A549 (cell line): ENCODE data around the gene HS3ST4. TPM values are rescaled to one million over a fixed set of nuclear protein-coding genes. Genes with fewer than 3 reads are reported as not detected.

ENCODE experiments used
- ATAC-seq, 2 experiments: fragments of 200-7000 bp in 1 of 2; fragments of >200 bp in 1 of 2; cut with Nextera tagmentation in 1 of 2; cut with Tn5 transposase in 1 of 2; 3 replicates each; pipeline versions ENCODE4 v1.8.0 to v1.9.1; 2018 to 2020; ENCODE audit warnings: mild to moderate bottlenecking in 1 of 2, moderate library complexity in 1 of 2
- CTCF ChIA-PET: fragments of 300-600 bp; sonication (Branson Sonifier 250); formaldehyde crosslinking; extraction: SDS; loops from one replicate; lab custom pipeline; 2021; ENCODE audit warnings: antibody characterized with exemption, inconsistent platforms; lab: Yijun Ruan, JAX
- POLR2A ChIA-PET: fragments of 350-600 bp; formaldehyde crosslinking; extraction: SDS; loops from one replicate; lab custom pipeline; 2021; ENCODE audit warnings: antibody characterized with exemption, inconsistent platforms; lab: Yijun Ruan, JAX
- DNase-seq, 2 experiments: peaks; one replicate each; pipeline versions ENCODE4 v3.0.0 to v3.0.0-alpha.2; 2011 to 2016; ENCODE audit warnings: low read depth in 1 of 2, low spot score in 1 of 2
- FAIRE-seq: peaks from 2 replicates; lab custom pipeline; 2011; peaks lifted over from hg19 to GRCh38; lab: Jason Lieb, UNC
- H3K27ac ChIP-seq, 2 experiments: fragments of >200 bp; sonication (Bioruptor Twin); formaldehyde crosslinking; 3 replicates each; pipeline ENCODE4 v1.5.1; 2016 to 2017
- H3K4me1 ChIP-seq: fragments of >200 bp; sonication (Bioruptor Twin); formaldehyde crosslinking; 3 replicates; pipeline ENCODE4 v1.6.1; 2016
- H3K4me2 ChIP-seq: fragments of >200 bp; sonication (Bioruptor Twin); formaldehyde crosslinking; 3 replicates; pipeline ENCODE4 v1.6.1; 2016
- H3K4me3 ChIP-seq: fragments of >200 bp; sonication (Bioruptor Twin); formaldehyde crosslinking; 3 replicates; pipeline ENCODE4 v1.5.1; 2016
- H3K9me3 ChIP-seq: fragments of >200 bp; sonication (Bioruptor Twin); formaldehyde crosslinking; 3 replicates; pipeline ENCODE4 v1.6.1; 2016
- ATOH8 ChIP-seq: fragments of 250-450 bp; sonication (Bioruptor Pico); IDR thresholded peaks from 2 replicates; pipeline ENCODE4 v1.5.0; 2020; ENCODE audit warnings: low read depth, mild to moderate bottlenecking, moderate library complexity
- CBX2 ChIP-seq: fragments of 200-600 bp; sonication (generic); IDR thresholded peaks from 2 replicates; pipeline ENCODE4 v1.6.1; 2016; ENCODE audit warnings: low read depth, mild to moderate bottlenecking, borderline replicate concordance
- CHD2 ChIP-seq: fragments of 150-350 bp; IDR thresholded peaks from 2 replicates; pipeline ENCODE4 v1.6.1; 2014; ENCODE audit warnings: low read length; ENCODE audit not compliant: partially characterized antibody
- EHMT2 ChIP-seq: fragments of 200-600 bp; sonication (generic); IDR thresholded peaks from 2 replicates; pipeline ENCODE4 v1.6.1; 2016; ENCODE audit warnings: antibody characterized with exemption, low read depth, mild to moderate bottlenecking, moderate library complexity
- ESRRA ChIP-seq: fragments of 150-350 bp; IDR thresholded peaks from 2 replicates; pipeline ENCODE4 v1.6.1; 2014; ENCODE audit warnings: mild to moderate bottlenecking, low read length, borderline replicate concordance
- FOSB ChIP-seq: fragments of 250-450 bp; sonication (Bioruptor Pico); IDR thresholded peaks from 2 replicates; pipeline ENCODE4 v1.5.0; 2020; ENCODE audit warnings: mild to moderate bottlenecking, moderate library complexity
- FOSL2 ChIP-seq, 2 experiments: fragments of 450-650 bp in 1 of 2; fragments of >200 bp in 1 of 2; sonication (Bioruptor Twin) in 1 of 2; formaldehyde crosslinking; IDR thresholded peaks; 2 replicates each; pipeline versions ENCODE4 v1.5.0 to v1.6.1; 2016 to 2020; ENCODE audit warnings: mild to moderate bottlenecking in 1 of 2, moderate library complexity in 1 of 2
- FOXS1 ChIP-seq: fragments of 250-450 bp; sonication (Bioruptor Pico); IDR thresholded peaks from 2 replicates; pipeline ENCODE4 v1.5.0; 2020; ENCODE audit warnings: mild to moderate bottlenecking, moderate library complexity
- HDAC2 ChIP-seq: fragments of 200-600 bp; sonication (generic); IDR thresholded peaks from 2 replicates; pipeline ENCODE4 v1.6.1; 2016
- HEYL ChIP-seq: fragments of 250-450 bp; sonication (Bioruptor Pico); IDR thresholded peaks from 2 replicates; pipeline ENCODE4 v1.8.0; 2021; ENCODE audit warnings: mild to moderate bottlenecking, moderate library complexity
- HMGXB4 ChIP-seq: fragments of 250-450 bp; sonication (Bioruptor Pico); IDR thresholded peaks from 2 replicates; pipeline ENCODE4 v1.5.0; 2021; ENCODE audit warnings: mild to moderate bottlenecking, moderate library complexity, borderline replicate concordance
- HOXA7 ChIP-seq: fragments of 250-450 bp; sonication (Bioruptor Pico); IDR thresholded peaks from 2 replicates; pipeline ENCODE4 v1.5.0; 2020; ENCODE audit warnings: mild to moderate bottlenecking, moderate library complexity
- HOXB13 ChIP-seq: fragments of 250-450 bp; sonication (Bioruptor Pico); IDR thresholded peaks from 2 replicates; pipeline ENCODE4 v1.5.0; 2020; ENCODE audit warnings: low read depth, mild to moderate bottlenecking, moderate library complexity
- JUN ChIP-seq, 2 experiments: fragments of >200 bp; sonication (Bioruptor Twin); formaldehyde crosslinking; IDR thresholded peaks; 2 replicates in 1 of 2; 3 replicates in 1 of 2; pipeline ENCODE4 v1.6.1; 2016 to 2017
- JUNB ChIP-seq: fragments of >200 bp; sonication (Bioruptor Twin); formaldehyde crosslinking; IDR thresholded peaks from 2 replicates; pipeline ENCODE4 v1.6.1; 2016
- KDM1A ChIP-seq: fragments of 200-600 bp; sonication (generic); IDR thresholded peaks from 2 replicates; pipeline ENCODE4 v1.6.1; 2016; ENCODE audit warnings: low read depth, mild to moderate bottlenecking
- KDM5A ChIP-seq: fragments of 200-600 bp; sonication (generic); IDR thresholded peaks from 2 replicates; pipeline ENCODE4 v1.6.1; 2016; ENCODE audit warnings: antibody characterized with exemption, mild to moderate bottlenecking
- MAFK ChIP-seq: fragments of 450-650 bp; IDR thresholded peaks from 2 replicates; pipeline ENCODE4 v1.6.1; 2014; ENCODE audit not compliant: partially characterized antibody
- MAZ ChIP-seq: fragments of 150-350 bp; IDR thresholded peaks from 2 replicates; pipeline ENCODE4 v1.6.1; 2014; ENCODE audit warnings: antibody characterized with exemption, low read depth, low read length, borderline replicate concordance
- MYC ChIP-seq: IDR thresholded peaks from 2 replicates; pipeline ENCODE4 v1.6.1; 2012; ENCODE audit warnings: mild to moderate bottlenecking, inconsistent platforms, low read length, improper control_type of control experiment, borderline replicate concordance
- NPAS2 ChIP-seq: fragments of 250-450 bp; sonication (Bioruptor Pico); IDR thresholded peaks from 2 replicates; pipeline ENCODE4 v1.8.0; 2022; ENCODE audit warnings: mild to moderate bottlenecking, moderate library complexity, borderline replicate concordance
- PBX3 ChIP-seq: IDR thresholded peaks from 2 replicates; pipeline ENCODE4 v1.6.1; 2012
- RAD21 ChIP-seq, 2 experiments: fragments of >200 bp in 1 of 2; sonication (Bioruptor Twin) in 1 of 2; formaldehyde crosslinking in 1 of 2; IDR thresholded peaks in 1 of 2; conservative IDR thresholded peaks in 1 of 2; 2 replicates in 1 of 2; 3 replicates in 1 of 2; pipeline ENCODE4 v1.6.1; 2012 to 2018; ENCODE audit warnings: inconsistent platforms in 1 of 2
- RARB ChIP-seq: fragments of 250-450 bp; sonication (Bioruptor Pico); IDR thresholded peaks from 2 replicates; pipeline ENCODE4 v1.8.0; 2021; ENCODE audit warnings: mild to moderate bottlenecking, moderate library complexity
- RCOR1 ChIP-seq: fragments of 150-350 bp; IDR thresholded peaks from 2 replicates; pipeline ENCODE4 v1.6.1; 2014; ENCODE audit warnings: antibody characterized with exemption, low read length, low read depth
- RFX5 ChIP-seq: fragments of 450-650 bp; IDR thresholded peaks from 2 replicates; pipeline ENCODE4 v1.7.1; 2014; ENCODE audit warnings: antibody characterized with exemption, mild to moderate bottlenecking, moderate library complexity
- RNF2 ChIP-seq: fragments of 200-600 bp; sonication (generic); IDR thresholded peaks from 2 replicates; pipeline ENCODE4 v1.6.1; 2016; ENCODE audit warnings: low read depth, mild to moderate bottlenecking, antibody characterized with exemption, moderate library complexity, borderline replicate concordance
- SMC3 ChIP-seq: fragments of >200 bp; sonication (Bioruptor Twin); formaldehyde crosslinking; IDR thresholded peaks from 3 replicates; pipeline ENCODE4 v1.6.1; 2018; ENCODE audit warnings: inconsistent platforms
- SREBF2 ChIP-seq: fragments of 450-650 bp; IDR thresholded peaks from 2 replicates; pipeline ENCODE4 v1.6.1; 2014; ENCODE audit warnings: mild to moderate bottlenecking, moderate library complexity
- ZFP36 ChIP-seq: fragments of 450-650 bp; IDR thresholded peaks from 2 replicates; pipeline ENCODE4 v1.6.1; 2014; ENCODE audit warnings: borderline replicate concordance; ENCODE audit not compliant: partially characterized antibody
- ZNF302 ChIP-seq: fragments of 250-450 bp; sonication (Bioruptor Pico); IDR thresholded peaks from 2 replicates; pipeline ENCODE4 v1.9.0; 2021; ENCODE audit warnings: inconsistent platforms, mild to moderate bottlenecking, moderate library complexity
- WGBS: methylation state at CpG from one replicate; pipeline ENCODE4 v1.1.6; 2017; ENCODE audit errors: missing lambda C conversion rate; 5-methylcytosine and 5-hydroxymethylcytosine counted together
- polyA plus RNA-seq, 4 experiments: library from polyadenylated mRNA; depleted of rRNA in 3 of 4; stranded (reverse); fragments of >200 nt; fragmentation: RNase III in 1 of 4; extraction: RNeasy Plus Mini Kit Qiagen cat#74134 plus additional on column Dnase treatment in 1 of 4; gene quantifications; 2 replicates in 3 of 4; 3 replicates in 1 of 4; pipeline ENCODE4 v1.2.3, GENCODE V29; 2011 to 2017
- TF ChIP-seq, protein P1 (sequence below): fragments of 450-650 bp; IDR thresholded peaks from 2 replicates; pipeline ENCODE4 v1.6.1; 2014; ENCODE audit warnings: antibody characterized with exemption

Gene HS3ST4
- polyA plus RNA-seq, 2 of the 4 experiments (the other 2 are of a cell fraction): not detected

DNA sequence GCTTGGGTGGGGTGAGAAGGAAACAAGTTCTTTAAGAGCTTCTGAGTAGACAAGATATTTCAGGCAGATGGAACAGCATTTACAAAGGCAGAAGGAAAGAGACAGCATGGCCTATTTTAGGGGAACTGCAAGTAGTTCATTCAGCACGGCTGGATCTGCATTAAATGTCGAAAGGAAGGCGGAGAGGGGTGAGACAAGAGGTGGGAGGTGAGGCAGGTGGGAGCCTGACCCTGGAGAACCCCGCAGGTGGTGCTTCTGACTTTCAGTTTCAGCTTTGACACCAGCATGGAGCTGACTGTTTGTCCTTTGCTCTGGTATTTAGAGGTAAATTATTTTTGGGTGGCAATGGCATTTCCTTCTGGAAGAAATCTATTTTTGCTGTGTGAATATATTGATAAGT lies 194.8 kb downstream of the HS3ST4 start:
- ATAC-seq (no peak), DNase-seq (no peak), FAIRE-seq (no peak)
- POLR2A ChIA-PET: no interaction called here
- Histone ChIP-seq H3K4me2 (no peak overlapping the region), H3K4me3 (no peak overlapping the region), H3K4me1 (no peaks in the 10 kb centered on the region), H3K27ac (no peak overlapping the region), H3K9me3 (no peaks in the 10 kb centered on the region)
- CTCF ChIA-PET: interaction anchor here (0.9 kb wide), 2 partner anchors 9 to 21 kb away, joined by 3 read pairs; no protein-coding TSS in a partner anchor
- TF ChIP-seq SMC3 (no peak), HEYL (CRISPR knock-in tag) (no peak), ESRRA (no peak), HMGXB4 (CRISPR knock-in tag) (no peak), RARB (no peak), MAZ (no peak), FOSB (no peak), JUN (IDR thresholded peaks at IDR 0.05) (no peak), CBX2 (no peak), HDAC2 (no peak), KDM5A (no peak), PBX3 (no peak), SREBF2 (no peak), JUNB (no peak), RFX5 (no peak), RNF2 (no peak), MAFK (no peak), MYC (no peak), RAD21 (conservative IDR thresholded peaks at IDR 0.05 in 1 of 2, IDR thresholded peaks at IDR 0.05 in 1 of 2) (no peak), FOSL2 (IDR thresholded peaks at IDR 0.05) (no peak), FOSL2 (CRISPR knock-in tag; IDR thresholded peaks at IDR 0.05) (no peak)
- 1% methylated on average over 4 of the region's 4 CpGs for WGBS

- Histone ChIP-seq H3K4me2 (no peak overlapping the region), H3K27ac (no peak overlapping the region), H3K4me1 (no peaks in the 10 kb centered on the region), H3K9me3 (no peaks in the 10 kb centered on the region), H3K4me3 (no peak overlapping the region)
- 22% methylated on average over 7 of the region's 7 CpGs for WGBS
- TF ChIP-seq RCOR1 (no peak), ZFP36 (no peak), KDM1A (no peak), SREBF2 (no peak), MAFK (no peak), ATOH8 (CRISPR knock-in tag) (no peak), CHD2 (no peak), HDAC2 (no peak), HOXB13 (CRISPR knock-in tag) (no peak), FOXS1 (CRISPR knock-in tag) (no peak), RFX5 (no peak), EHMT2 (no peak), HOXA7 (no peak), ZNF302 (no peak), NPAS2 (no peak)
- TF ChIP-seq, protein P1, sequence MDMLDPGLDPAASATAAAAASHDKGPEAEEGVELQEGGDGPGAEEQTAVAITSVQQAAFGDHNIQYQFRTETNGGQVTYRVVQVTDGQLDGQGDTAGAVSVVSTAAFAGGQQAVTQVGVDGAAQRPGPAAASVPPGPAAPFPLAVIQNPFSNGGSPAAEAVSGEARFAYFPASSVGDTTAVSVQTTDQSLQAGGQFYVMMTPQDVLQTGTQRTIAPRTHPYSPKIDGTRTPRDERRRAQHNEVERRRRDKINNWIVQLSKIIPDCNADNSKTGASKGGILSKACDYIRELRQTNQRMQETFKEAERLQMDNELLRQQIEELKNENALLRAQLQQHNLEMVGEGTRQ: no peak
- CTCF ChIA-PET: no interaction called here
- FAIRE-seq (no peak), DNase-seq (no peak), ATAC-seq (no peak)
- POLR2A ChIA-PET: no interaction called here
Measured at GRCh38 chr16:25888868-25889267, 197.1 kb downstream of the HS3ST4 start.
